GM18858 (cell line): ENCODE measurements around the gene SCGB1D1.
"Not testable (repeated sequence)": the region's sequence is repeated elsewhere in the genome, so short reads cannot be mapped to it uniquely, and the experiment has no call there.

Experiments
- ATAC-seq: cut with Tn5 transposase; IDR thresholded peaks from one replicate; pipeline ENCODE4 v1.9.1; 2021; ENCODE audit not compliant: unreplicated experiment

The SCGB1D1 gene

GRCh38 chr11:62157603-62158002, 32.4 kb upstream of the SCGB1D1 start:
- ATAC-seq = no peak

GRCh38 chr11:62166371-62166770, 23.6 kb upstream of the SCGB1D1 start:
- ATAC-seq = no peak

GRCh38 chr11:62169448-62169847, 20.6 kb upstream of the SCGB1D1 start:
- ATAC-seq = no peak

- no peak for ATAC-seq
These were observed 20.1 kb upstream of the SCGB1D1 start for GRCh38 chr11:62169935-62170334.

- no peak for ATAC-seq
These were observed 18.7 kb upstream of the SCGB1D1 start for GRCh38 chr11:62171261-62171723.

GRCh38 chr11:62172294-62172693, 17.7 kb upstream of the SCGB1D1 start:
- ATAC-seq = no peak

- no peak for ATAC-seq
These were observed 13.2 kb upstream of the SCGB1D1 start for GRCh38 chr11:62176766-62177165.

GRCh38 chr11:62179995-62180394, 10.0 kb upstream of the SCGB1D1 start:
- no peak for ATAC-seq

GRCh38 chr11:62181097-62181496, 8.9 kb upstream of the SCGB1D1 start:
- no peak for ATAC-seq

GRCh38 chr11:62182147-62182891, 7.7 kb upstream of the SCGB1D1 start:
- no peak for ATAC-seq

GRCh38 chr11:62186195-62186594, 3.8 kb upstream of the SCGB1D1 start:
- ATAC-seq = no peak

GRCh38 chr11:62193952-62194351, 3.9 kb downstream of the SCGB1D1 start:
- ATAC-seq = no peak

- ATAC-seq = not testable (repeated sequence)
These were observed 5.0 kb downstream of the SCGB1D1 start for GRCh38 chr11:62195010-62195409.

- ATAC-seq = no peak
These were observed 5.9 kb downstream of the SCGB1D1 start for GRCh38 chr11:62195945-62196344.

- ATAC-seq = not testable (repeated sequence)
These were observed 7.4 kb downstream of the SCGB1D1 start for GRCh38 chr11:62197400-62197799.

- ATAC-seq = no peak
These were observed 11.4 kb downstream of the SCGB1D1 start for GRCh38 chr11:62201376-62201775.

GRCh38 chr11:62202910-62203309, 12.9 kb downstream of the SCGB1D1 start:
- ATAC-seq = no peak

- no peak for ATAC-seq
These were observed 14.4 kb downstream of the SCGB1D1 start for GRCh38 chr11:62204430-62204829.

- no peak for ATAC-seq
These were observed 15.4 kb downstream of the SCGB1D1 start for GRCh38 chr11:62205441-62205840.

GRCh38 chr11:62206276-62207066, 16.5 kb downstream of the SCGB1D1 start:
- ATAC-seq = not testable (repeated sequence)

- no peak for ATAC-seq
These were observed 18.7 kb downstream of the SCGB1D1 start for GRCh38 chr11:62208785-62209144.

- ATAC-seq = no peak
These were observed 27.3 kb downstream of the SCGB1D1 start for GRCh38 chr11:62217191-62217748.
